ENCODE data around the gene POMT1. TPM values are rescaled to one million over a fixed set of nuclear protein-coding genes. Genes with fewer than 3 reads are reported as not detected.

POMT1 gene
- total and polyA plus RNA-seq, 2 experiments from 2014 or later = 20.2 to 32.4 TPM

- Histone ChIP-seq H3K9me2 (ENCODE audit: insufficient read depth) (no peaks in the 10 kb centered on the region), H3K79me2 (replicated peaks; ENCODE audit: insufficient read depth) (no peaks in the 10 kb centered on the region), H3K4me3 (no peak overlapping the region), H3F3A (replicated peaks; ENCODE audit: low read depth) (peaks cover 7% of the 10 kb centered on the region), H3K27ac (ENCODE audit: low read depth) (no peak overlapping the region), H3K4me1 (ENCODE audit: insufficient read depth) (no peaks in the 10 kb centered on the region), H4K20me1 (replicated peaks; ENCODE audit: insufficient read depth) (no peaks in the 10 kb centered on the region), H2AFZ (no peak overlapping the region), H3K27me3 (ENCODE audit: insufficient read depth) (no peaks in the 10 kb centered on the region), H3K4me2 (no peak overlapping the region), H3K36me3 (ENCODE audit: insufficient read depth) (peaks cover 14% of the 10 kb centered on the region)
- Mint-ChIP-seq H3K36me3 (ENCODE audit: low read depth) (peaks cover 40% of the 10 kb centered on the region), H3K27ac (no peak overlapping the region), H3K9me3 (no peaks in the 10 kb centered on the region), H3K4me3 (no peak overlapping the region), H3K4me1 (no peaks in the 10 kb centered on the region), H3K27me3 (ENCODE audit: insufficient read depth, low read depth, poor library complexity) (peaks cover 6% of the 10 kb centered on the region)
- no peak for ATAC-seq
- DNase-seq (ENCODE audit: low spot score) = no peak
- TF ChIP-seq JUNB (IDR thresholded peaks at IDR 0.05; ENCODE audit: unreplicated experiment) = no peak
- TF ChIP-seq REST (IDR thresholded peaks at IDR 0.05; ENCODE audit: unreplicated experiment) = no peak
These were observed 9.2 kb downstream of the POMT1 start for GRCh38 chr9:131511880-131512279.

GRCh38 chr9:131513177-131513576, 10.5 kb downstream of the POMT1 start:
- Mint-ChIP-seq H3K36me3 (ENCODE audit: low read depth) (peaks cover 45% of the 10 kb centered on the region), H3K4me1 (no peaks in the 10 kb centered on the region), H3K27me3 (ENCODE audit: insufficient read depth, low read depth, poor library complexity) (peaks cover 6% of the 10 kb centered on the region), H3K27ac (no peak overlapping the region), H3K9me3 (no peaks in the 10 kb centered on the region), H3K4me3 (no peak overlapping the region)
- ATAC-seq = no peak
- no peaks in the 10 kb centered on the region for H3K9me2 ChIP-seq (ENCODE audit: insufficient read depth)
- no peaks in the 10 kb centered on the region for H4K20me1 ChIP-seq (replicated peaks; ENCODE audit: insufficient read depth)
- TF ChIP-seq EZH2 (IDR thresholded peaks at IDR 0.05; ENCODE audit: low read depth, unreplicated experiment) = no peak
- TF ChIP-seq REST (IDR thresholded peaks at IDR 0.05; ENCODE audit: unreplicated experiment) = no peak
- no peak for TF ChIP-seq ZNF462 (CRISPR knock-in tag; IDR thresholded peaks at IDR 0.05)
- TF ChIP-seq CREB1 (CRISPR knock-in tag; IDR thresholded peaks at IDR 0.05; ENCODE audit: low read depth) = no peak
- TF ChIP-seq JUNB (IDR thresholded peaks at IDR 0.05; ENCODE audit: unreplicated experiment) = no peak
- H3K4me3 ChIP-seq = no peak overlapping the region
- no peak overlapping the region for H3K27ac ChIP-seq (ENCODE audit: low read depth)
- H2AFZ ChIP-seq = no peak overlapping the region
- H3K36me3 ChIP-seq (ENCODE audit: insufficient read depth) = peaks cover 14% of the 10 kb centered on the region
- H3K79me2 ChIP-seq (replicated peaks; ENCODE audit: insufficient read depth) = no peaks in the 10 kb centered on the region
- no peak overlapping the region for H3K4me2 ChIP-seq
- no peaks in the 10 kb centered on the region for H3K27me3 ChIP-seq (ENCODE audit: insufficient read depth)
- no peak for DNase-seq (ENCODE audit: low spot score)
- no peaks in the 10 kb centered on the region for H3K4me1 ChIP-seq (ENCODE audit: insufficient read depth)
- peaks cover 7% of the 10 kb centered on the region for H3F3A ChIP-seq (replicated peaks; ENCODE audit: low read depth)

Measured in GM23338 (cell line).